Osteoblast (primary cell): ENCODE results near the gene ZBTB21. TPM values are rescaled to one million over a fixed set of nuclear protein-coding genes. Genes with fewer than 3 reads are reported as not detected.

Source experiments
- DNase-seq: peaks from one replicate; pipeline ENCODE4 v3.0.0; 2011; ENCODE audit warnings: low spot score, mixed read lengths; ENCODE audit not compliant: insufficient read length; ENCODE audit errors: missing footprints
- H2AFZ ChIP-seq: 2 replicates; pipeline ENCODE4 v1.6.0; 2011; ENCODE audit warnings: mild to moderate bottlenecking, low read length
- H3K27ac ChIP-seq: 2 replicates; pipeline ENCODE4 v1.5.1; 2011; ENCODE audit warnings: mild to moderate bottlenecking, low read depth, low read length, moderate library complexity
- H3K27me3 ChIP-seq: 2 replicates; pipeline ENCODE4 v1.6.0; 2012; ENCODE audit warnings: mild to moderate bottlenecking, control low read depth, inconsistent platforms, low read length, moderate library complexity; ENCODE audit not compliant: insufficient read depth
- H3K36me3 ChIP-seq: 2 replicates; pipeline ENCODE4 v1.5.1; 2011; ENCODE audit warnings: mild to moderate bottlenecking, low read length, control low read depth, moderate library complexity; ENCODE audit not compliant: insufficient read depth
- H3K4me1 ChIP-seq: 2 replicates; pipeline ENCODE4 v1.5.1; 2011; ENCODE audit warnings: mild to moderate bottlenecking, low read length, control low read depth, moderate library complexity; ENCODE audit not compliant: insufficient read depth
- H3K4me2 ChIP-seq: 2 replicates; pipeline ENCODE4 v1.6.0; 2011; ENCODE audit warnings: mild to moderate bottlenecking, low read length; ENCODE audit not compliant: insufficient read depth
- H3K4me3 ChIP-seq: fragments of 200-600 bp; sonication (generic); 3 replicates; pipeline ENCODE4 v1.5.1; 2012; ENCODE audit warnings: mild to moderate bottlenecking, low read length, inconsistent platforms; ENCODE audit not compliant: insufficient read depth
- H3K79me2 ChIP-seq: 2 replicates; pipeline ENCODE4 v1.6.0; 2012; ENCODE audit warnings: mild to moderate bottlenecking, low read length, control low read depth, inconsistent platforms; ENCODE audit not compliant: insufficient read depth
- H3K9me3 ChIP-seq: 2 replicates; pipeline ENCODE4 v1.5.1; 2011; ENCODE audit warnings: low read depth, low read length, control low read depth
- H4K20me1 ChIP-seq: 2 replicates; pipeline ENCODE4 v1.6.0; 2012; ENCODE audit warnings: mild to moderate bottlenecking, low read length, control low read depth; ENCODE audit not compliant: insufficient read depth
- CTCF ChIP-seq: IDR thresholded peaks from 2 replicates; pipeline ENCODE4 v1.5.1; 2011; ENCODE audit warnings: mild to moderate bottlenecking, low read depth, low read length, moderate library complexity; ENCODE audit errors: extremely low read depth
- total RNA-seq: library from RNA; depleted of rRNA; stranded (reverse); fragments of >200 nt; gene quantifications from 2 replicates; pipeline ENCODE4 v1.2.3, GENCODE V29; 2012

Gene ZBTB21
- total RNA-seq, 1 donor: 12.7 TPM

GRCh38 chr21:41942457-41942856 is 67.7 kb downstream of the ZBTB21 start:
- Histone ChIP-seq H2AFZ (no peak overlapping the region), H3K79me2 (peaks cover 64% of the 10 kb centered on the region), H3K27me3 (no peaks in the 10 kb centered on the region), H3K4me2 (no peak overlapping the region), H3K36me3 (peaks cover 10% of the 10 kb centered on the region), H3K9me3 (no peaks in the 10 kb centered on the region), H3K4me3 (no peak overlapping the region), H3K27ac (no peak overlapping the region), H4K20me1 (peaks cover 5% of the 10 kb centered on the region), H3K4me1 (peaks cover 2% of the 10 kb centered on the region)
- DNase-seq: no peak
- no peak for TF ChIP-seq CTCF

- Histone ChIP-seq H3K4me1 (no peaks in the 10 kb centered on the region), H3K4me3 (no peak overlapping the region), H3K27ac (no peak overlapping the region), H3K4me2 (no peak overlapping the region), H3K27me3 (no peaks in the 10 kb centered on the region), H3K79me2 (peaks cover 61% of the 10 kb centered on the region), H4K20me1 (peaks cover 5% of the 10 kb centered on the region), H3K36me3 (peaks cover 10% of the 10 kb centered on the region), H3K9me3 (no peaks in the 10 kb centered on the region), H2AFZ (no peak overlapping the region)
- TF ChIP-seq CTCF: no peak
- DNase-seq: no peak
Measured at GRCh38 chr21:41941941-41942340, 68.2 kb downstream of the ZBTB21 start.

- Histone ChIP-seq H3K4me2 (no peak overlapping the region), H3K36me3 (peaks cover 10% of the 10 kb centered on the region), H3K27ac (no peak overlapping the region), H4K20me1 (peaks cover 5% of the 10 kb centered on the region), H2AFZ (no peak overlapping the region), H3K27me3 (no peaks in the 10 kb centered on the region), H3K79me2 (peaks cover 46% of the 10 kb centered on the region), H3K9me3 (no peaks in the 10 kb centered on the region), H3K4me3 (no peak overlapping the region), H3K4me1 (no peaks in the 10 kb centered on the region)
- no peak for TF ChIP-seq CTCF
- DNase-seq: no peak
Measured at GRCh38 chr21:41940431-41940830, 69.7 kb downstream of the ZBTB21 start.

GRCh38 chr21:41939391-41939790 is 70.8 kb downstream of the ZBTB21 start:
- Histone ChIP-seq H3K4me2 (no peak overlapping the region), H3K9me3 (no peaks in the 10 kb centered on the region), H4K20me1 (peaks cover 5% of the 10 kb centered on the region), H2AFZ (no peak overlapping the region), H3K27ac (no peak overlapping the region), H3K79me2 (peaks cover 42% of the 10 kb centered on the region), H3K4me1 (no peaks in the 10 kb centered on the region), H3K36me3 (peaks cover 10% of the 10 kb centered on the region), H3K27me3 (no peaks in the 10 kb centered on the region), H3K4me3 (no peak overlapping the region)
- TF ChIP-seq CTCF: no peak
- DNase-seq: no peak

Other genes with a start within 250 kb of the ZBTB21 start
- 0.29 and 2.2 TPM in 2 replicates for gene RIPK4, start 243.3 kb downstream of the ZBTB21 start, total RNA-seq
- gene PRDM15, start 131.0 kb downstream of the ZBTB21 start, total RNA-seq: 7.2 and 8.8 TPM in 2 replicates
- 33.9 and 40.9 TPM in 2 replicates for gene C2CD2, start 56.3 kb downstream of the ZBTB21 start, total RNA-seq
- gene UMODL1, start 61.0 kb upstream of the ZBTB21 start, total RNA-seq: under 0.01 TPM in 1 of 2 replicates, not detected in the other
- under 0.01 and 0.72 TPM in 2 replicates for gene ABCG1, start 208.8 kb upstream of the ZBTB21 start, total RNA-seq